ENCODE measurements around the gene IGF2. TPM values are rescaled to one million over a fixed set of nuclear protein-coding genes. Genes with fewer than 3 reads are reported as not detected.
"Not testable (repeated sequence)": the region's sequence is repeated elsewhere in the genome, so short reads cannot be mapped to it uniquely, and the experiment has no call there.

Gene IGF2
- not detected in 2 replicates for total RNA-seq

- intact Hi-C loops (cut with micrococcal nuclease): no loop called here
Measured at GRCh38 chr11:2139123-2139521, at the start of gene IGF2. IGF2 (minus strand) TSS chr11:2139389; CDS start chr11:2135523, 3,866 bp downstream.

GRCh38 chr11:2188745-2189144, 49.6 kb upstream of the IGF2 start:
- intact Hi-C loops (cut with micrococcal nuclease): no loop called here

GRCh38 chr11:2187280-2187707, 48.1 kb upstream of the IGF2 start:
- intact Hi-C loops (cut with micrococcal nuclease): no loop called here

- intact Hi-C loops (cut with micrococcal nuclease): loop anchor here (1.0 kb wide), 1 partner anchor 234 kb away; no protein-coding TSS in a partner anchor
Measured at GRCh38 chr11:2186669-2187279, 47.6 kb upstream of the IGF2 start.

GRCh38 chr11:2185324-2186085, 46.3 kb upstream of the IGF2 start:
- intact Hi-C loops (cut with micrococcal nuclease): loop anchor here (1.0 kb wide), 1 partner anchor 235 kb away; no protein-coding TSS in a partner anchor

GRCh38 chr11:2182692-2183474, 43.7 kb upstream of the IGF2 start:
- intact Hi-C loops (cut with micrococcal nuclease): no loop called here

- intact Hi-C loops (cut with micrococcal nuclease): no loop called here
Measured at GRCh38 chr11:2182075-2182474, 42.9 kb upstream of the IGF2 start.

GRCh38 chr11:2180789-2181370, 41.7 kb upstream of the IGF2 start:
- intact Hi-C loops (cut with micrococcal nuclease): no loop called here

GRCh38 chr11:2180347-2180746, 41.2 kb upstream of the IGF2 start:
- intact Hi-C loops (cut with micrococcal nuclease): no loop called here

- intact Hi-C loops (cut with micrococcal nuclease): no loop called here
Measured at GRCh38 chr11:2179516-2179915, 40.3 kb upstream of the IGF2 start.

- intact Hi-C loops (cut with micrococcal nuclease): no loop called here
Measured at GRCh38 chr11:2178906-2179494, 39.8 kb upstream of the IGF2 start.

GRCh38 chr11:2178055-2178773, 39.0 kb upstream of the IGF2 start:
- intact Hi-C loops (cut with micrococcal nuclease): not testable (repeated sequence)

GRCh38 chr11:2177076-2177475, 37.9 kb upstream of the IGF2 start:
- intact Hi-C loops (cut with micrococcal nuclease): no loop called here

- intact Hi-C loops (cut with micrococcal nuclease): no loop called here
Measured at GRCh38 chr11:2176389-2176900, 37.3 kb upstream of the IGF2 start.

- intact Hi-C loops (cut with micrococcal nuclease): no loop called here
Measured at GRCh38 chr11:2175659-2176058, 36.5 kb upstream of the IGF2 start.

GRCh38 chr11:2174361-2174760, 35.2 kb upstream of the IGF2 start:
- intact Hi-C loops (cut with micrococcal nuclease): no loop called here

GRCh38 chr11:2173761-2174160, 34.6 kb upstream of the IGF2 start:
- intact Hi-C loops (cut with micrococcal nuclease): no loop called here

- intact Hi-C loops (cut with micrococcal nuclease): no loop called here
Measured at GRCh38 chr11:2173150-2173693, 34.0 kb upstream of the IGF2 start.

- intact Hi-C loops (cut with micrococcal nuclease): no loop called here
Measured at GRCh38 chr11:2172676-2173075, 33.5 kb upstream of the IGF2 start.

- intact Hi-C loops (cut with micrococcal nuclease): no loop called here
Measured at GRCh38 chr11:2171591-2172003, 32.4 kb upstream of the IGF2 start, which contains the start of gene TH. TH (minus strand) TSS chr11:2171815; CDS start chr11:2171786, 29 bp downstream.

All from T-helper 2 cell treated with Interferon-gamma antibody and Interleukin-4, amounts not matched to agents 100 ng/mL and 5 ng/mL, for 36 hours (primary cell).